Fibroblast of lung (primary cell): ENCODE data around the gene BMERB1. TPM values are rescaled to one million over a fixed set of nuclear protein-coding genes. Genes with fewer than 3 reads are reported as not detected.

ENCODE experiments used
- DNase-seq, 2 donors: peaks; one replicate each; pipeline versions ENCODE4 v3.0.0 to v3.0.0-alpha.2; 2010; ENCODE audit warnings: low read depth in 2 of 2
- H2AFZ ChIP-seq: 2 replicates; pipeline ENCODE4 v1.5.1; 2012; ENCODE audit warnings: low read length, control low read depth, inconsistent platforms
- H3K27ac ChIP-seq: 2 replicates; pipeline ENCODE4 v1.5.1; 2011; ENCODE audit warnings: low read length, control low read depth; ENCODE audit not compliant: insufficient read depth
- H3K27me3 ChIP-seq: 2 replicates; pipeline ENCODE4 v1.5.1; 2011; ENCODE audit warnings: mild to moderate bottlenecking, low read length; ENCODE audit not compliant: control insufficient read depth, insufficient read depth
- H3K36me3 ChIP-seq: 2 replicates; pipeline ENCODE4 v1.5.1; 2011; ENCODE audit warnings: low read length; ENCODE audit not compliant: control insufficient read depth, insufficient read depth
- H3K4me1 ChIP-seq: 2 replicates; pipeline ENCODE4 v1.5.1; 2011; ENCODE audit warnings: low read length; ENCODE audit not compliant: control insufficient read depth, insufficient read depth; ENCODE audit errors: extremely low read depth
- H3K4me2 ChIP-seq: 2 replicates; pipeline ENCODE4 v1.5.1; 2011; ENCODE audit warnings: low read length, control low read depth; ENCODE audit not compliant: insufficient read depth; ENCODE audit errors: extremely low read depth
- H3K4me3 ChIP-seq, 4 experiments: fragments of 200-600 bp in 1 of 4; sonication (generic) in 1 of 4; replicated peaks in 1 of 4; 2 replicates each; pipeline ENCODE4 v1.5.1; 2011 to 2016; ENCODE audit warnings: low read length in 4 of 4, low read depth in 3 of 4, mild to moderate bottlenecking in 3 of 4, control low read depth in 2 of 4, inconsistent platforms in 1 of 4, mixed read lengths in 1 of 4; ENCODE audit not compliant: insufficient read depth in 1 of 4; ENCODE audit errors: control extremely low read depth in 1 of 4
- H3K79me2 ChIP-seq: 2 replicates; pipeline ENCODE4 v1.5.1; 2012; ENCODE audit warnings: mild to moderate bottlenecking, low read length, inconsistent platforms; ENCODE audit not compliant: control insufficient read depth, insufficient read depth
- H3K9ac ChIP-seq: 2 replicates; pipeline ENCODE4 v1.5.1; 2011; ENCODE audit warnings: mild to moderate bottlenecking, low read length, control low read depth; ENCODE audit not compliant: insufficient read depth
- H3K9me3 ChIP-seq: 2 replicates; pipeline ENCODE4 v1.5.1; 2012; ENCODE audit warnings: low read depth, low read length; ENCODE audit not compliant: control insufficient read depth, insufficient read depth
- H4K20me1 ChIP-seq: 2 replicates; pipeline ENCODE4 v1.5.1; 2011; ENCODE audit warnings: low read length; ENCODE audit not compliant: control insufficient read depth, insufficient read depth; ENCODE audit errors: extremely low read depth
- CTCF ChIP-seq, 2 donors: IDR thresholded peaks in 1 of 2; conservative IDR thresholded peaks in 1 of 2; 1 replicate in 1 of 2; 2 replicates in 1 of 2; pipeline ENCODE4 v1.5.1; 2011 to 2012; ENCODE audit warnings: low read length in 2 of 2, control low read depth in 1 of 2, inconsistent platforms in 1 of 2, low read depth in 1 of 2, mild to moderate bottlenecking in 1 of 2
- EZH2 ChIP-seq: IDR thresholded peaks from 2 replicates; pipeline ENCODE4 v1.5.1; 2012; ENCODE audit warnings: low read length, control low read depth, mild to moderate bottlenecking; ENCODE audit errors: missing control alignments
- polyA plus RNA-seq, 2 donors: library from polyadenylated mRNA; depleted of rRNA in 1 of 2; stranded (reverse) in 1 of 2; unstranded in 1 of 2; fragments of >200 nt; gene quantifications; 2 replicates each; pipeline ENCODE4 v1.2.1, GENCODE V29; 2011 to 2012; ENCODE audit warnings: missing spikeins in 1 of 2
- total RNA-seq: library from RNA; depleted of rRNA; stranded (reverse); fragments of >200 nt; gene quantifications from 2 replicates; pipeline ENCODE4 v1.2.1, GENCODE V29; 2014

Gene BMERB1
- total and polyA plus RNA-seq, 2 donors (not counting 1 experiment from before 2014, with no cell fraction given), result 39.1 to 46.0 TPM

- DNase-seq, result no peak
- Histone ChIP-seq H3K27me3 (no peaks in the 10 kb centered on the region), H3K4me1 (peaks cover 3% of the 10 kb centered on the region), H3K9ac (no peak overlapping the region), H3K79me2 (no peaks in the 10 kb centered on the region), H3K4me3 (no peak overlapping the region), H3K9me3 (no peaks in the 10 kb centered on the region), H4K20me1 (no peaks in the 10 kb centered on the region), H2AFZ (no peak overlapping the region), H3K27ac (no peak overlapping the region), H3K4me2 (no peak overlapping the region), H3K36me3 (peaks cover 3% of the 10 kb centered on the region)
- no peak for TF ChIP-seq CTCF (conservative IDR thresholded peaks at IDR 0.05 in 1 of 2, IDR thresholded peaks at IDR 0.05 in 1 of 2; ENCODE audit: low read depth in 1 of 2, low read length in 2 of 2)
- TF ChIP-seq EZH2, result no peak
These were observed 181.6 kb downstream of the BMERB1 start for GRCh38 chr16:15616012-15616411.

- Histone ChIP-seq H3K36me3 (peaks cover 3% of the 10 kb centered on the region), H3K9me3 (no peaks in the 10 kb centered on the region), H3K27me3 (no peaks in the 10 kb centered on the region), H4K20me1 (no peaks in the 10 kb centered on the region), H3K4me2 (no peak overlapping the region), H3K27ac (no peak overlapping the region), H3K4me3 (no peak overlapping the region), H3K4me1 (peaks cover 3% of the 10 kb centered on the region), H3K9ac (no peak overlapping the region), H2AFZ (no peak overlapping the region), H3K79me2 (no peaks in the 10 kb centered on the region)
- DNase-seq, result no peak
- TF ChIP-seq CTCF (conservative IDR thresholded peaks at IDR 0.05 in 1 of 2, IDR thresholded peaks at IDR 0.05 in 1 of 2; ENCODE audit: low read depth in 1 of 2, low read length in 2 of 2) (no peak), EZH2 (no peak)
These were observed 182.2 kb downstream of the BMERB1 start for GRCh38 chr16:15616475-15617165.

GRCh38 chr16:15617901-15618300 lies 183.5 kb downstream of the BMERB1 start:
- H3K4me3 ChIP-seq, result no peak overlapping the region
- no peaks in the 10 kb centered on the region for H4K20me1 ChIP-seq
- H3K36me3 ChIP-seq, result peaks cover 6% of the 10 kb centered on the region
- no peaks in the 10 kb centered on the region for H3K27me3 ChIP-seq
- no peak overlapping the region for H3K9ac ChIP-seq
- TF ChIP-seq CTCF (conservative IDR thresholded peaks at IDR 0.05 in 1 of 2, IDR thresholded peaks at IDR 0.05 in 1 of 2; ENCODE audit: low read depth in 1 of 2, low read length in 2 of 2), result no peak
- TF ChIP-seq EZH2, result no peak
- no peak for DNase-seq
- no peak overlapping the region for H3K4me2 ChIP-seq
- H3K27ac ChIP-seq, result no peak overlapping the region
- H3K79me2 ChIP-seq, result no peaks in the 10 kb centered on the region
- H3K9me3 ChIP-seq, result no peaks in the 10 kb centered on the region
- peaks cover 3% of the 10 kb centered on the region for H3K4me1 ChIP-seq
- H2AFZ ChIP-seq, result no peak overlapping the region
